Measurements from ENCODE around the gene CASS4. TPM values are rescaled to one million over a fixed set of nuclear protein-coding genes. Genes with fewer than 3 reads are reported as not detected.

CASS4 gene
- total RNA-seq, 1 donor from 2014 or later, result 0.51 TPM

GRCh38 chr20:56391037-56391436 lies 21.0 kb upstream of the CASS4 start:
- ChIA-PET CTCF (interaction anchor here (0.7 kb wide), 1 partner anchor 29 kb away, joined by 3 read pairs; no protein-coding TSS in a partner anchor), POLR2A (interaction anchor here (0.7 to 2.8 kb wide), 2 partner anchors 32 to 966 kb away, joined by 3 to 21 read pairs; partner anchors contain the start of gene FAM210B)
- no peak for TF ChIP-seq CTCF (IDR thresholded peaks at IDR 0.05)
- intact Hi-C loops (cut with micrococcal nuclease), result loop anchor here (5.0 kb wide), 2 partner anchors 1916 to 1996 kb away; partner anchors contain the start of genes RAB22A and VAPB
- Mint-ChIP-seq H3K4me3 (no peak overlapping the region), H3K27ac (no peak overlapping the region), H3K27me3 (no peaks in the 10 kb centered on the region), H3K36me3 (ENCODE audit: low read depth) (peaks cover 18% of the 10 kb centered on the region), H3K4me1 (peaks cover 22% of the 10 kb centered on the region), H3K9me3 (no peaks in the 10 kb centered on the region)
- ATAC-seq (ENCODE audit: low read depth), result no peak
- no peak for DNase-seq

GRCh38 chr20:56391596-56392131 lies 20.4 kb upstream of the CASS4 start:
- TF ChIP-seq CTCF (IDR thresholded peaks at IDR 0.05), result no peak
- DNase-seq (no peak), ATAC-seq (ENCODE audit: low read depth) (peak; percentile 12)
- Mint-ChIP-seq H3K27me3 (no peaks in the 10 kb centered on the region), H3K36me3 (ENCODE audit: low read depth) (peaks cover 19% of the 10 kb centered on the region), H3K9me3 (no peaks in the 10 kb centered on the region), H3K27ac (no peak overlapping the region), H3K4me3 (no peak overlapping the region), H3K4me1 (peaks cover 22% of the 10 kb centered on the region)
- ChIA-PET POLR2A (interaction anchor here (0.7 to 2.8 kb wide), 7 partner anchors 20 to 1997 kb away, joined by 3 to 21 read pairs (median 7); partner anchors contain the start of genes CASS4, FAM210B, RTF2 and VAPB), CTCF (interaction anchor here (0.6 to 1.2 kb wide), 3 partner anchors 9 to 77 kb away, joined by 3 to 4 read pairs (median 3); partner anchors contain the start of gene RTF2)
- intact Hi-C loops (cut with micrococcal nuclease), result loop anchor here (1.0 to 5.0 kb wide), 7 partner anchors 33 to 1996 kb away; partner anchors contain the start of genes FAM210B, RAB22A, RAE1 and RTF2

- DNase-seq, result peak; percentile 96
- Mint-ChIP-seq H3K36me3 (ENCODE audit: low read depth) (peaks cover 26% of the 10 kb centered on the region), H3K4me3 (no peak within 1 kb of the TSS), H3K4me1 (peaks cover 22% of the 10 kb centered on the region), H3K27me3 (no peaks in the 10 kb centered on the region), H3K27ac (no peak within 1 kb of the TSS), H3K9me3 (no peaks in the 10 kb centered on the region)
- ChIA-PET CTCF (interaction anchor here (0.6 to 1.2 kb wide), 3 partner anchors 8 to 76 kb away, joined by 3 to 4 read pairs (median 3); partner anchors contain the start of gene RTF2), POLR2A (interaction anchor here (0.7 to 2.8 kb wide), 8 partner anchors 20 to 1996 kb away, joined by 3 to 21 read pairs (median 6); partner anchors contain the start of genes CASS4, FAM210B, RTF2 and VAPB)
- intact Hi-C loops (cut with micrococcal nuclease), result loop anchor here (1.0 to 5.0 kb wide), 7 partner anchors 34 to 1995 kb away; partner anchors contain the start of genes FAM210B, RAB22A, RAE1 and RTF2
- TF ChIP-seq CTCF (IDR thresholded peaks at IDR 0.05), result no peak
- ATAC-seq (ENCODE audit: low read depth), result peak; percentile 93
Measured at GRCh38 chr20:56392132-56392880, 19.8 kb upstream of the CASS4 start, which contains the start of the genes AURKA and CSTF1. AURKA (minus strand) TSS chr20:56392215; CDS start chr20:56388197, 4,018 bp downstream. CSTF1 (plus strand) TSS chr20:56392645; CDS start chr20:56395553, 2,908 bp downstream.

- Mint-ChIP-seq H3K36me3 (ENCODE audit: low read depth) (peaks cover 32% of the 10 kb centered on the region), H3K4me3 (no peak overlapping the region), H3K27me3 (no peaks in the 10 kb centered on the region), H3K9me3 (no peaks in the 10 kb centered on the region), H3K4me1 (peaks cover 22% of the 10 kb centered on the region), H3K27ac (no peak overlapping the region)
- ATAC-seq (ENCODE audit: low read depth) (no peak), DNase-seq (no peak)
- ChIA-PET CTCF (interaction anchor here (1.2 kb wide), 1 partner anchor 7 kb away, joined by 4 read pairs; no protein-coding TSS in a partner anchor), POLR2A (interaction anchor here (0.9 to 2.8 kb wide), 6 partner anchors 19 to 1227 kb away, joined by 4 to 21 read pairs (median 7); partner anchors contain the start of genes CASS4, FAM210B, RTF2 and ZBP1)
- no peak for TF ChIP-seq CTCF (IDR thresholded peaks at IDR 0.05)
- intact Hi-C loops (cut with micrococcal nuclease), result loop anchor here (1.0 to 5.0 kb wide), 7 partner anchors 35 to 1994 kb away; partner anchors contain the start of genes FAM210B, RAB22A, RAE1 and RTF2
Measured at GRCh38 chr20:56392881-56393482, 19.1 kb upstream of the CASS4 start.

Data from activated B cell treated with CpG ODN at 0.5 μM for 24 hours (primary cell).